HL-60/S4 treated with retinoic acid at 250 ng/mL for 4 days and 3 days (cell line): Measurements from ENCODE around the gene CREB1.

Experiments
- in situ Hi-C: fragments of 300-500 bp; cut with MboI; formaldehyde crosslinking; loops from 2 replicates; pipeline ENCODE4 v1.7.0; 2022; ENCODE audit warnings: low sequenced_read_pairs

Gene CREB1

DNA sequence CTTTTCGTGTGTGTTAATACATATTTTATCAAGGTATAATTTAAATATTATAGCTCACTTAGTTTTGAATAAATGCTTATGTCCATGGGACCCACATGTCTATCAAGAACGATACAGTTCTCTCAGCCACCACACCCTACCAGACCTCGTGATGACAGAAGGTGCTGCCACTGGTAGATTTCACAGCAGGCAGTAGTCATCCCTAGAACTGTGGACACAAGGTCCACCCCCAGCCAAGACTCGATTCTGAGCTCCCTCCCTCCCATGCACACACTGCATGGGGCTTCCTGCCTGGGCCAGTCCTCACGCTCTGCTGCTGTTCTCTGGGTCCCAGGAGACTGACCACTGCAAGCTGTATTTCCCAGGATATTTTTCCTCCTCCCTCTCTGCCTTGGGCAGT, 26.5 kb upstream of the CREB1 start:
- in situ Hi-C loops: no loop called here

DNA sequence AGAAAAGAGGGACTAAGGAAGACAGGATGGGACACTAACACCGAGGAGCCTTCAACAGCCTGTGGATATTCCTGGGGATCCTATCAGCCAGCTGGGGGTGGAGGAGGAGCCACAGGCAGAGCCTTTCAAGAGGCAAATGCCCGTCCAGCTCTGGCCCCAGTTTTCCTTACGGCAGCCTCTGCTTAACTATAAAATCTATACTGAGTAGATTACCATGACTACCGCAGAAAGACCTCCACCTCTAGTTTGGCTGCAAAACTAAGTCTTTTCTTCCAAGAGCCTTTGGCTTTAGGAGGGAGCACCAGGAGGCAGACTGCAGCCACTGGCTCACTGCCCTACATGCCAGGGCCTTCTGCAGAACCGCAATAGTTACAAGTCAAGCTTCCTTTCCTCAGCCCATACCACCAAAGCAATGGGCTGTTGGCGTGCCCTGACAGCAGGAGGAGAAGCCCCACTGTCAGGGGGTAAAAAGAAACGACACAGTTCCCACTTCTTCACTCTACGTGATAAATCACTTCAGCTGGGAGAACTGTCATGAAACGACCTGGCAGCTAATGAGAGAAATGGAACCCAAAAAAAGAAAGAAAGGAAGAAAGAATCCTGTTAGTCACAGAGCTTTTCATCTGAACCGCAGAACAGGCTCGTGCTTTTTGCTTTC, 25.1 kb upstream of the CREB1 start:
- in situ Hi-C loops: no loop called here

- in situ Hi-C loops: no loop called here
Observed at GRCh38 chr2:207505171-207505570, 24.6 kb upstream of the CREB1 start.

- in situ Hi-C loops: no loop called here
Observed at GRCh38 chr2:207505728-207506127, 24.0 kb upstream of the CREB1 start.

GRCh38 chr2:207506426-207506825, 23.3 kb upstream of the CREB1 start:
- in situ Hi-C loops: no loop called here

GRCh38 chr2:207510148-207510547, 19.6 kb upstream of the CREB1 start:
- in situ Hi-C loops: no loop called here

DNA sequence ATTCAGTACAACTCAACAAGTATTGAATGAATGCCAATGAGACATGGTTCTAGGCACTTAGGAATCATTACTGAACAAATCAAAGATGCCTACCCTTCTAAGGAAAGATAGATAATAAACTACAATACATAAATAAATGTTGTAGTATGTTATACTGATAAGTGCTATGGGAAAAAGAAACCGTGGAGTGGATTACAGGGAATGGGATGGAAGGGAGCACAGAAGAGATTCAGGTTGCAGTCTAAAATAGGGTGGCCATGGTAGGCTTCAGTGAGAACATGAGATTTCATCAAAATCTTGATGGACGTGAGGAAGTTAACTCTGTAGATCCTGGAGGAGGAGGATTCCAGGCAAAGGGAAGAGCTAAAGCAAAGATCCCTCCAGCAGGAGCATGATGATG, 17.9 kb upstream of the CREB1 start:
- in situ Hi-C loops: no loop called here

DNA sequence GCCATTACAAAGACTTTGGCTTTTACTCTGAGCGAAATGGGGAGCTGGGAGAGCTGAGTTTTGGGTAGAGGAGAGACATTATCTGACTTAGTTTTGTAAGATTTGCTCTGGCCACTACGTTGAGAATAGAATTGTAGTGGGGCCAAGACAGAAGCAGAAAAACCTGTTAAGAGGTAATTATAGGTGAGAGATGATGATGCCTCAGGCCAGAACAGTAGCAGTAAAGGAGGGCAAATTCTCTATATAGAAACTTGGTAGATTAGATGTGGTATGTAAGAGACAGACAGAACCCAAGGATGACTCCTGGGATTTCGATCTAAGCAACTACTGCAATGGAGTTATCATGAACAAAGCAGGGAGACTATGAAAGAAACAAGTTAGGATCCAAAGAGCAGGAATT, 17.4 kb upstream of the CREB1 start:
- in situ Hi-C loops: no loop called here

DNA sequence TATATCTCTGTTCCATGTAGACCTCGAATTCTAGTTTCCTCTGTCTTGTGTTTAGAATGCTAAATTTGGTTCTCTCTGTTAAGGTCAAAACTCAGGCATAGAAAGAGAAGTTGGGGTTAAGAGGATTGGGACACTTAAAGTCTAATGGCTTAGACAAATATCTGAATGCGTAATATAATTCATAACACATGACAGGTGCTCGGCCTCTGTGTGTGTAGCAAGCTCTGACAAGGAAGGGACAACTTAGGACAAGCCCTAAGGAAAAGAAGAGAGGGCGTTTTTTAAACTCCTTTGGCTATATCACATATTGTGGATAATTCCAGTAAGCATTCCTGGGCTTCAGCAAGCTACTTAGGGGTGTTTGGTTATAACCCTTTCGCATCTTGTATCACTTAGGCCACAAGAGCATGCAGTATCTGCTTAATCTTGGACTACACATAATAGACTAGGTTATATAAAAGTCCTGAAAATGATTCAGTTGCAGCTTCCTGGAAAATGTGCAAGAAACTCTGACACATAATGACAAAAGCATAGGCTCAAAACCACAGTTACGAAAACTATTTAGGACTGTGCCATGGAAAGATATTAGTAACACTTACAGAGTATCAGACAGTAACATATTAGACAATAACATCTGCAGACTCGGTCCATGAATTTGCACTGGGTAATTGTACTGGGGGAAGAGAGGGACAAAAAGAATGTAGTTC, 16.1 kb upstream of the CREB1 start:
- in situ Hi-C loops: no loop called here

DNA sequence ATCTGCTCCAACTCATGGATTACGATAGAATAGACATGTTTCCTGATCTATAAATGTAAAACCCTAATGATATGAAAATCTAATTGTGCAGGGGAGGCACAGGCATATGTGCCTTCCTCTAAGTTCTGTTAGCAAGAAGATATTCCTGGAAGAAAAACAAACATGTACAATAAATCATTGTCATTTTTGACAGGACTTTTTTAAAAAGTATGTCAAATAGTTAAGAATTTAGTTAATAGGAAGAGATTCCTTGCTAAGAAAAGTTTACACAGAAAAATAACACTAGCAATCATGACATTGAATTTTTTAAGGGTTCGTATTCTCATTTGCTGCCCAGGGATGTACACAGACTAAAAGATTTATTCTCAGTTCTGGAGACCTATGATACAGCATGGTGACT, 15.3 kb upstream of the CREB1 start:
- in situ Hi-C loops: no loop called here

DNA sequence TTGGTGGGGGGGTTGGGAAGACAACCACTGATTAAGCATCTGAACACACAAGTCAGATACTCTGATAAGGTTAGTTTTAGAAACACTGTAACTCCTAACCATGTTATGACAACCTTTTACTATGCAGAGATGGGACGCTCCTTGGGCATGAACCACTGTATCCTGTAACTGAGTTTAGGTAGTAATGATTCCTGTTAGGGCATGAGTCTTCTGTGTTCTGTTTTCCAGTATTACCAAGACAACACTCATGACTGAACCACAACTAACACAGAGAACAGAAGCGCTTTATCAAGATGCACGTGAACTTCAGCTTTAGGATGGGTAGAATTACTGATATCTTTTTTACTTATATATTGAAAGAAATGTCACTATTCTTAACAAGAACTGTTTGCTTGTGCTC, 14.1 kb upstream of the CREB1 start:
- in situ Hi-C loops: no loop called here

GRCh38 chr2:207516206-207516605, 13.6 kb upstream of the CREB1 start:
- in situ Hi-C loops: no loop called here

GRCh38 chr2:207523005-207523404, 6.8 kb upstream of the CREB1 start:
- in situ Hi-C loops: no loop called here

GRCh38 chr2:207525296-207525695, 4.5 kb upstream of the CREB1 start:
- in situ Hi-C loops: no loop called here

GRCh38 chr2:207528980-207529329, 807 bp upstream of the CREB1 start:
- in situ Hi-C loops: no loop called here

- in situ Hi-C loops: no loop called here
Observed at GRCh38 chr2:207530160-207531031, 634 bp downstream of the CREB1 start.

GRCh38 chr2:207531032-207531952, 1.5 kb downstream of the CREB1 start:
- in situ Hi-C loops: no loop called here

- in situ Hi-C loops: no loop called here
Observed at GRCh38 chr2:207532676-207533075, 2.9 kb downstream of the CREB1 start.

DNA sequence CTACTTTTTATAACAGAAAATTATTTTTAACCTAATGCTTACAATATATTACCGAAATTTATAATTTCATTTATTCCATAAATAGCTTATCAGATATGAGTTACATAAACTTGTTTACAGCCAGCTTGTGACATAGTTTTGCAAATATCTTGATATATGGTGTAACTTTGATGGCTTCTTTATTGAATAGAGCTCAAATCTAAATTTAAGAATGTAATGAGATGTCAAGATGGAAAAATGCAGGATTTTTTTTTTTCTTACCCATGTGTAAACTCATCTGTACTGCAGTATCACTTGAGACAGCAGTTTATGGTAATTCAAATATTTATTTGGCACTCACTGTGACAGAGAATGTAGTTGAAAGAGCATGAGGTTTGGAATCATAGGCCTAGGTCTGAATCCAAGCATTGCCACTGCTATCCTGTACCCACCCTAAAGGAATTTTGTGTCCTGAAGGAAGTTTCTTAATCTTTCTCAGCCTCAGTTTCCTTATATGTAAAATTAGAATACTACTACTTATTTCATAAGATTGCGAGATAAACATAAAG, 3.8 kb downstream of the CREB1 start:
- in situ Hi-C loops: no loop called here

DNA sequence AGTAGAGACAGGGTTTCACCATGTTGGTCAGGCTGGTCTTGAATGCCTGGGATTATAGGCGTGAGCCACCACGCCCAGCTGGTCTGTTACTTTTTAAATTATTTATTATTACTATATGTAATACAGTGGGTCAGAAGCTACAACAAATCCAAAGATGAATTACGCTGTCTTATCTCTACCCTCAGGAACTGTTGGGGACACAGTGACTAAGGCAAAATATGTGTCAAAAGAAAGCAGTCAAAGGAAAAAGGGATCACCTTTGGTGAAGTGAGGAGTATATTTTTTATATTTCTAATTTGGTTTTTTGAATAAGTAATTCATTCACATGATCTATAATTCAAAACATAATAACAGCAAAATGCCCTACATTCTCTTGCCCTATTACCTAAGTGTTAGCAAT, 4.7 kb downstream of the CREB1 start:
- in situ Hi-C loops: no loop called here

DNA sequence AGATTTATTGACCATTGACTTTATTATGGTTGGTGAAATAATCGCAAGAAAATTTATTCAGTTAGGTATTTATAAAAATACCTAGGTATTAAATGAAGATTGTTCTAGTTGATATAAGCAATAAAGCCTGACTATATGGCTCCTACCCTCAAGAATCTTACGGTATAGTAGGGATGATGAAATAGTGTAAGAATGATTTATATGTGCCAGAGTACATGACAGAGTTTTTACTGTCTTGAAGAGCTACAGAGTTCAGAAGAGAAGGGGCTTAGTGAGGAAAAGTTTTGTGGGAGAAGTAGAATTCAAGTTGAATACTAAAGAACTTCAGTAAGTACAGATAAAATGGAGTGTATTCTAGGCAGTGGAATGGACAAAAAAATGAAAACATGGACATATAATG, 9.7 kb downstream of the CREB1 start:
- in situ Hi-C loops: no loop called here
